ENCODE measurements around the gene ATMIN.

The ATMIN gene

GRCh38 chr16:81014672-81015071 lies 21.0 kb upstream of the ATMIN start:
- H3K27me3 ChIP-seq (ENCODE audit: low read depth), result no peaks in the 10 kb centered on the region
- no peak for DNase-seq (ENCODE audit: low spot score in 2 of 2)
- in situ Hi-C loops (cut with MboI; ENCODE audit: low sequenced_read_pairs), result no loop called here
- H3K4me3 ChIP-seq, result no peak overlapping the region
- H3K36me3 ChIP-seq (replicated peaks), result peaks cover 82% of the 10 kb centered on the region
- H3K9me3 ChIP-seq, result no peaks in the 10 kb centered on the region
- no peaks in the 10 kb centered on the region for H3K4me1 ChIP-seq

GRCh38 chr16:81018496-81018895 lies 17.1 kb upstream of the ATMIN start:
- no peak for DNase-seq (ENCODE audit: low spot score in 2 of 2)
- no peaks in the 10 kb centered on the region for H3K4me1 ChIP-seq
- no peaks in the 10 kb centered on the region for H3K27me3 ChIP-seq (ENCODE audit: low read depth)
- in situ Hi-C loops (cut with MboI; ENCODE audit: low sequenced_read_pairs), result no loop called here
- no peaks in the 10 kb centered on the region for H3K9me3 ChIP-seq
- peaks cover 96% of the 10 kb centered on the region for H3K36me3 ChIP-seq (replicated peaks)
- no peak overlapping the region for H3K4me3 ChIP-seq

- Histone ChIP-seq H3K9me3 (no peaks in the 10 kb centered on the region), H3K4me3 (no peak overlapping the region), H3K27me3 (ENCODE audit: low read depth) (no peaks in the 10 kb centered on the region), H3K4me1 (no peaks in the 10 kb centered on the region), H3K36me3 (replicated peaks) (peaks cover 65% of the 10 kb centered on the region)
- no peak for DNase-seq (ENCODE audit: low spot score in 2 of 2)
- in situ Hi-C loops (cut with MboI; ENCODE audit: low sequenced_read_pairs), result loop anchor here (25.0 kb wide), 1 partner anchor 711 kb away; no protein-coding TSS in a partner anchor
These were observed 9.2 kb upstream of the ATMIN start for GRCh38 chr16:81026429-81026828.

GRCh38 chr16:81029930-81030604 lies 5.6 kb upstream of the ATMIN start:
- Histone ChIP-seq H3K4me1 (no peaks in the 10 kb centered on the region; the same call in 1 of the 2 replicates), H3K27me3 (ENCODE audit: low read depth) (no peaks in the 10 kb centered on the region), H3K9me3 (peaks cover 5% of the 10 kb centered on the region; the same call in 1 of the 2 replicates), H3K36me3 (replicated peaks) (peaks cover 39% of the 10 kb centered on the region), H3K4me3 (no peak overlapping the region)
- no peak for DNase-seq (ENCODE audit: low spot score in 2 of 2)
- in situ Hi-C loops (cut with MboI; ENCODE audit: low sequenced_read_pairs), result loop anchor here (25.0 kb wide), 1 partner anchor 707 kb away; no protein-coding TSS in a partner anchor

DNA sequence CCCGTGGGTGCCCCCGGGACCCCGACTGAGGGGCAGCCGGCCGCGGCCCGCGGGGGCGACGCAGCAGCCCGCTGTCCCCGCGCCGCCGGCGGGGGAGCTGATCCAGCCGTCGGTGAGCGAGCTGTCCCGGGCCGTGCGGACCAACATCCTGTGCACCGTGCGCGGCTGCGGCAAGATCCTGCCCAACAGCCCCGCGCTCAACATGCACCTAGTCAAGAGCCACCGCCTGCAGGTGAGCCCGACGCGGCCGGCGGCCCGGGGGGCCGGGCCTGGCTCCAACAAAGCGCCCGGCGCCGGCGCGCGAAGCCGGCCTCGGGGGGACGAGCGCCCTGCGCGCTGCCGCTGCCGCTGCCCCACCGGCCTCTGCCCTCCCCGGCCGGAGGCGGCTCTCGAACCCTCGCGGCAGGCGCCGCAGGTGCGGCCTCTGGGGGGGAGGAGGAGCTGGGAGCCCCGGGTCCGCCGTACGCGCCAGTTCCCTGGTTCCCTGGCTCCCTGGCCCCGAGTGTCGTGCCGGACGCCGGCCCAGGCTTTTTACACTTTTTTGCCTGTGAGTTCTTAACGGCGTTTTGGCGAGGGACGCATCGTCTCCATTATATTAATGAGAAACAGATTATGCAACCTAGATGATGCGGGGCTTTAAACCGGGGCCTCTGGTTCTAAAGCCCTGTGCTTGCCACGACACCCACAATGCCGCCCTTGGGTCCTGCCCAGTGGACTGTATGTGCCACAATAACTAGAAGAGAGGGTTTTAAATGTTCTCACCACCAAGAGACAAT lies 521 bp downstream of the ATMIN start:
- Histone ChIP-seq H3K4me3 (peak overlapping the region; percentile 57), H3K27me3 (ENCODE audit: low read depth) (no peaks in the 10 kb centered on the region), H3K9me3 (peaks cover 5% of the 10 kb centered on the region; the same call in 1 of the 2 replicates), H3K36me3 (replicated peaks) (peaks cover 22% of the 10 kb centered on the region), H3K4me1 (peaks cover 13% of the 10 kb centered on the region)
- peak in 1 of 2 experiments; percentile 47 for DNase-seq (ENCODE audit: low spot score in 2 of 2)
- in situ Hi-C loops (cut with MboI; ENCODE audit: low sequenced_read_pairs), result loop anchor here (5.0 to 25.0 kb wide), 2 partner anchors 36 to 701 kb away; no protein-coding TSS in a partner anchor

DNA sequence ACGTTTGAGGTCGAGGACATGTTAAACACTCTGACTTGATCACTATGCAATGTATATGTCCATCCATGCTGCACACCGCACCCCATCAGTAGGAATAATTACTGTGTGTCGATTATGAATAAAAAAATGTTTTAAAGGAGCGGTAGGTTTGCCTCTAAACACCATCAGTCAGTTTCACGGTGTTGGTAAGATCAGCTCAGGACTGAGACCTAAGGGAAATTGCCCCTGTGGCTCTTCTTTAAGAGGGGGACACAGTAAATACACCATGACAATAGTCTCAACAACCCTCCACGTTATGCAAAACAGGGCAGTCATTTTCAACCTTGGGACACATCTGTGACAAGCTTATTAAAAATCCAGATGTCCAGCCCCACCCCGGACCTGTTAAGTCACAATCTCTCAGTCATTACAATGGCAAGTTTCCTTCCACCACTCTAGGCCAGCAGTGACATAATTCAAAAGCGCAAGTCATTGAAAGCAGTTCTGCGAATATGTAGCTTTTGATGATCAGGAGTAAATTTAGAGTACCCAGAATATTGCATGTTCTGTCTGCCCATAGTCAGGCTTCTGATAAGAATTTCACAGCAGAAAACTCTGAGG lies 1.2 kb downstream of the ATMIN start:
- peaks cover 29% of the 10 kb centered on the region for H3K36me3 ChIP-seq (replicated peaks)
- no peaks in the 10 kb centered on the region for H3K27me3 ChIP-seq (ENCODE audit: low read depth)
- H3K9me3 ChIP-seq, result peaks cover 5% of the 10 kb centered on the region; the same call in 1 of the 2 replicates
- in situ Hi-C loops (cut with MboI; ENCODE audit: low sequenced_read_pairs), result loop anchor here (5.0 to 25.0 kb wide), 2 partner anchors 35 to 700 kb away; no protein-coding TSS in a partner anchor
- no peak for DNase-seq (ENCODE audit: low spot score in 2 of 2)
- H3K4me1 ChIP-seq, result peaks cover 13% of the 10 kb centered on the region
- H3K4me3 ChIP-seq, result peak overlapping the region; percentile 57

GRCh38 chr16:81040131-81040530 lies 4.5 kb downstream of the ATMIN start:
- no peak overlapping the region for H3K4me3 ChIP-seq
- in situ Hi-C loops (cut with MboI; ENCODE audit: low sequenced_read_pairs), result loop anchor here (25.0 kb wide), 1 partner anchor 697 kb away; no protein-coding TSS in a partner anchor

DNA sequence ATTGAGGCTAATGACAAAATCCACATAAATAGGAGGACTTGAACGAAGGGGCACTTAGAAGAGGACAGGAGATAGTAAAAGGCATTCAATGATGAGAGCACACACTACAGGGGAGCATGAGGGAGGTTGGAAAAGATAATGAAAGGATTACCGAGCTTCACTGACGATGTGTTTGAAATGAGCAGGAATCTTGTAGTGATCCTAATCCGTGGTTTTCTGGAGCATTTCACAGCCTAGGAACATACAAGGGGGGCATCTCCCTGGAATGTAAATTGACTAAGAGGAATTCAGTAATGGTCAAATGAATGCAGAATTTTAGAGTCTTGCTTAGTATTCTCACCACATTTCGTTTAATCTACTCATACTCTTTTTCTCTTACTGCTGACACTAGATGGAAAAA lies 5.2 kb downstream of the ATMIN start:
- in situ Hi-C loops (cut with MboI; ENCODE audit: low sequenced_read_pairs), result loop anchor here (25.0 kb wide), 1 partner anchor 696 kb away; no protein-coding TSS in a partner anchor
- Histone ChIP-seq H3K27me3 (ENCODE audit: low read depth) (no peaks in the 10 kb centered on the region), H3K4me3 (no peak overlapping the region), H3K4me1 (peaks cover 13% of the 10 kb centered on the region), H3K36me3 (replicated peaks) (peaks cover 62% of the 10 kb centered on the region), H3K9me3 (no peaks in the 10 kb centered on the region)
- DNase-seq (ENCODE audit: low spot score in 2 of 2), result no peak

More at GRCh38 chr16:81040131-81040530, 4.5 kb downstream of the ATMIN start:
- Histone ChIP-seq H3K36me3 (replicated peaks) (peaks cover 57% of the 10 kb centered on the region), H3K27me3 (ENCODE audit: low read depth) (no peaks in the 10 kb centered on the region), H3K4me1 (peaks cover 13% of the 10 kb centered on the region), H3K9me3 (no peaks in the 10 kb centered on the region)
- no peak for DNase-seq (ENCODE audit: low spot score in 2 of 2)

- Histone ChIP-seq H3K4me1 (peaks cover 13% of the 10 kb centered on the region), H3K27me3 (ENCODE audit: low read depth) (no peaks in the 10 kb centered on the region), H3K36me3 (replicated peaks) (peaks cover 62% of the 10 kb centered on the region), H3K9me3 (no peaks in the 10 kb centered on the region), H3K4me3 (no peak overlapping the region)
- DNase-seq (ENCODE audit: low spot score in 2 of 2), result peak in 1 of 2 experiments; percentile 20
- in situ Hi-C loops (cut with MboI; ENCODE audit: low sequenced_read_pairs), result loop anchor here (25.0 kb wide), 1 partner anchor 696 kb away; no protein-coding TSS in a partner anchor
These were observed 6.1 kb downstream of the ATMIN start for GRCh38 chr16:81041696-81042095.

GRCh38 chr16:81042821-81043220 lies 7.2 kb downstream of the ATMIN start:
- no peak overlapping the region for H3K4me3 ChIP-seq
- H3K36me3 ChIP-seq (replicated peaks), result peaks cover 62% of the 10 kb centered on the region
- no peaks in the 10 kb centered on the region for H3K27me3 ChIP-seq (ENCODE audit: low read depth)
- in situ Hi-C loops (cut with MboI; ENCODE audit: low sequenced_read_pairs), result loop anchor here (25.0 kb wide), 1 partner anchor 694 kb away; no protein-coding TSS in a partner anchor
- H3K4me1 ChIP-seq, result peaks cover 13% of the 10 kb centered on the region
- no peaks in the 10 kb centered on the region for H3K9me3 ChIP-seq
- no peak for DNase-seq (ENCODE audit: low spot score in 2 of 2)

- Histone ChIP-seq H3K27me3 (ENCODE audit: low read depth) (no peaks in the 10 kb centered on the region), H3K4me3 (no peak overlapping the region), H3K9me3 (no peaks in the 10 kb centered on the region; the same call in 1 of the 2 replicates), H3K4me1 (no peaks in the 10 kb centered on the region), H3K36me3 (replicated peaks) (no peaks in the 10 kb centered on the region)
- in situ Hi-C loops (cut with MboI; ENCODE audit: low sequenced_read_pairs), result no loop called here
- no peak for DNase-seq (ENCODE audit: low spot score in 2 of 2)
These were observed 18.1 kb downstream of the ATMIN start for GRCh38 chr16:81053761-81054160.

GRCh38 chr16:81060576-81061306 lies 25.1 kb downstream of the ATMIN start:
- in situ Hi-C loops (cut with MboI; ENCODE audit: low sequenced_read_pairs), result no loop called here
- H3K4me1 ChIP-seq, result no peaks in the 10 kb centered on the region
- no peak for DNase-seq (ENCODE audit: low spot score in 2 of 2)
- H3K36me3 ChIP-seq (replicated peaks), result no peaks in the 10 kb centered on the region
- no peaks in the 10 kb centered on the region for H3K9me3 ChIP-seq
- no peaks in the 10 kb centered on the region for H3K27me3 ChIP-seq (ENCODE audit: low read depth)
- H3K4me3 ChIP-seq, result no peak overlapping the region

DNA sequence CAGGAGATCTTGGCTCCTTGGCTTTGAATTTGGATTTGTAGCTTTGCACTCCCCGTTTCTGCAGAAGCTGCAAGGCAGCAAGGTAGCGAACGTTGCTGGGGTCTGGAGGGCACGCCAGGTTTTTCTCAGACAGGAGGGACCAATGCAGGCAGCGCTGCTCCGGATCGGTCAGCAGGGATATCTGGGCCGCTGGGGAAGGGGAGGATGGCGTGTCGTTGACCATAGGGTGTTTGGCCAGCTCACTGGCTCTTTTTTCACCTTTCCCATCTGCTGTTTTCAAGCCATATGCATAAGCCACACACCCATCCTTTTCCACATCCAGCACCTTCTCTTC lies 25.6 kb downstream of the ATMIN start:
- no peaks in the 10 kb centered on the region for H3K4me1 ChIP-seq
- H3K9me3 ChIP-seq, result no peaks in the 10 kb centered on the region
- in situ Hi-C loops (cut with MboI; ENCODE audit: low sequenced_read_pairs), result no loop called here
- DNase-seq (ENCODE audit: low spot score in 2 of 2), result no peak
- no peaks in the 10 kb centered on the region for H3K36me3 ChIP-seq (replicated peaks)
- H3K4me3 ChIP-seq, result no peak overlapping the region
- no peaks in the 10 kb centered on the region for H3K27me3 ChIP-seq (ENCODE audit: low read depth)

Data from HAP-1 (cell line).